ENCODE measurements around the gene KCNA5. TPM values are rescaled to one million over a fixed set of nuclear protein-coding genes. Genes with fewer than 3 reads are reported as not detected.
A peak's percentile ranks its signal among the peaks of the same experiment; 100 is the strongest.

The KCNA5 gene
- total and polyA plus RNA-seq, 9 of the 15 experiments (the other 6 are each of a cell fraction or from before 2014, with no cell fraction given): not detected

DNA sequence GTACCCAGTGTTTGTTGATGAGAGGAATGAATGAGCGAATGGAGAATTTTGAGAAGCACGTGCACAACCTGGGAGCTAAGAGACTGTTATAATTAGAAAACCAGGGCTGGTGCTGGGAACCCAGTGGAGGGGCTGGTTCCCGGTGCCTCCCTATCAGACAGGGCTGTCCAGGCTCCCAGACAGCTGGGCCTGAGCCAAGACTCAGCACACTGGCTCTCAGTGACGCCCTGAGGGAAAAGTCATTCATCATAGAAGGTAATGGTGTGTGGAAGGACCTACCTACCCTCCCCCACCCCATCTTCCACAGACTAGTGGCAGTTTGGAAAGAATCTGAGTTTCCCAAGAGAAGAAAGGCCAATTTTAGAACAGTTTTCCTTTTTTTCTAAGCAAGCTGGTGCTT is 34.7 kb downstream of the KCNA5 start (continued):
- no peak for TF ChIP-seq E4F1 (CRISPR knock-in tag; IDR thresholded peaks at IDR 0.05; ENCODE audit: borderline replicate concordance)
- no peak for TF ChIP-seq KHSRP (IDR thresholded peaks at IDR 0.05)

DNA sequence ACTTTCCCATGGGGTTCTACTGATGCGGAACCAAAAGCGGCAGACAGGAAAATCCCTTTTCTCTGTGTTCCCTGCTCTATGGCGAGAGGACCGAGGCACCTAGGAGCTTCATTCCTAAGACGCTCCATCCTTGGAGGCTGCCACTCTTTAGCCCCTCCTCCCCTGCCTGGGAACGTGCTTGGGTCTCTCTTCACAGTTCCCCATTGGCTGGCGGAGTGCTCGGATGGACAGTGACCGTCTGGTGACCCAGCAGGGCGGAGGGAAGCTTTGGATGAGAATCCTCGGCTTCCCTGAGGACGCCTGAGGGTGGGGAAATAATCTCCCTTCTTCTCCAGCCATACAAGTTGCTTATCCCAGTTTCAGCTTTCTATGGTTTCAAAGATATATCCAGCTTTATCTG is 37.3 kb downstream of the KCNA5 start:
- Histone ChIP-seq H4K20me1 (replicated peaks; ENCODE audit: control insufficient read depth, insufficient read depth, low read length) (no peaks in the 10 kb centered on the region; the same call in 1 of the 2 replicates), H3K9me3 (replicated peaks; ENCODE audit: control insufficient read depth, insufficient read depth, low read depth, low read length) (no peaks in the 10 kb centered on the region), H3K4me3 (no peak overlapping the region), H3K36me3 (ENCODE audit: control insufficient read depth, insufficient read depth, low read length) (no peaks in the 10 kb centered on the region), H3K9ac (ENCODE audit: insufficient read depth in 1 of 2, low read depth in 2 of 2, low read length in 2 of 2) (no peak overlapping the region), H3K4me1 (replicated peaks in 1 of 2; ENCODE audit: control insufficient read depth in 2 of 2, insufficient read depth in 2 of 2, low read length in 2 of 2) (no peaks in the 10 kb centered on the region; a peak in 1 of 5 replicates), H3K27me3 (ENCODE audit: control insufficient read depth in 2 of 2, insufficient read depth in 2 of 2, low read length in 2 of 2) (peaks cover 0 to 13% of the 10 kb centered on the region in 2 experiments; a peak in 2 of 5 replicates), H2AFZ (ENCODE audit: low read depth, low read length) (no peak overlapping the region), H3K27ac (ENCODE audit: extremely low read depth, low read depth, low read length) (no peak overlapping the region), H3K9me1 (ENCODE audit: control insufficient read depth, insufficient read depth, low read length) (no peaks in the 10 kb centered on the region), H3K79me2 (ENCODE audit: control insufficient read depth, insufficient read depth, low read length) (no peaks in the 10 kb centered on the region), H3K4me2 (ENCODE audit: insufficient read depth, low read length) (no peak overlapping the region)
- DNase-seq (ENCODE audit: extremely low read depth in 1 of 4, low spot score in 3 of 4): peak in 2 of 4 experiments; percentile 6 to 7
- no peak for FAIRE-seq
- ATAC-seq: no peak
- ChIA-PET CTCF (ENCODE audit: low intra/inter-chr PET ratio) (no interaction called here), POLR2A (no interaction called here)
- no TSS peak for BruUV-seq (replicated peaks)
- intact Hi-C loops (cut with micrococcal nuclease) (loop anchor here (5.0 kb wide), 1 partner anchor 224 kb away; no protein-coding TSS in a partner anchor), in situ Hi-C loops (cut with MboI) (no loop called here)
- WGBS (ENCODE audit: insufficient coverage, low coverage, missing lambda C conversion rate): 7% methylated on average over 3 of the region's 12 CpGs
- no peak for TF ChIP-seq SMAD4 (CRISPR knock-in tag; conservative IDR thresholded peaks at IDR 0.05)
- TF ChIP-seq, protein P1, sequence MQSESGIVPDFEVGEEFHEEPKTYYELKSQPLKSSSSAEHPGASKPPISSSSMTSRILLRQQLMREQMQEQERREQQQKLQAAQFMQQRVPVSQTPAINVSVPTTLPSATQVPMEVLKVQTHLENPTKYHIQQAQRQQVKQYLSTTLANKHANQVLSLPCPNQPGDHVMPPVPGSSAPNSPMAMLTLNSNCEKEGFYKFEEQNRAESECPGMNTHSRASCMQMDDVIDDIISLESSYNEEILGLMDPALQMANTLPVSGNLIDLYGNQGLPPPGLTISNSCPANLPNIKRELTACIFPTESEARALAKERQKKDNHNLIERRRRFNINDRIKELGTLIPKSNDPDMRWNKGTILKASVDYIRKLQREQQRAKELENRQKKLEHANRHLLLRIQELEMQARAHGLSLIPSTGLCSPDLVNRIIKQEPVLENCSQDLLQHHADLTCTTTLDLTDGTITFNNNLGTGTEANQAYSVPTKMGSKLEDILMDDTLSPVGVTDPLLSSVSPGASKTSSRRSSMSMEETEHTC (IDR thresholded peaks at IDR 0.05): no peak
- TF ChIP-seq POLR3G (IDR thresholded peaks at IDR 0.05; ENCODE audit: extremely low read depth, insufficient read length, insufficient replicate concordance): no peak
- TF ChIP-seq ZC3H8 (IDR thresholded peaks at IDR 0.05): no peak
- no peak for TF ChIP-seq E2F6 (IDR thresholded peaks at IDR 0.05; ENCODE audit: borderline replicate concordance in 1 of 2, extremely low read depth in 1 of 2, insufficient read depth in 1 of 2, insufficient read length in 1 of 2, low read depth in 1 of 2, low read length in 1 of 2, poor library complexity in 1 of 2, severe bottlenecking in 1 of 2)
- no peak for TF ChIP-seq COPS2 (conservative IDR thresholded peaks at IDR 0.05)
- TF ChIP-seq ZKSCAN8 (CRISPR knock-in tag; IDR thresholded peaks at IDR 0.05): no peak
- no peak for TF ChIP-seq RBM22 (IDR thresholded peaks at IDR 0.05; ENCODE audit: low read depth, low read length, poor library complexity, severe bottlenecking)
- TF ChIP-seq NFYB (IDR thresholded peaks at IDR 0.05; ENCODE audit: extremely low read depth, insufficient read length): no peak
- TF ChIP-seq ELK1 (CRISPR knock-in tag; IDR thresholded peaks at IDR 0.05): no peak
- no peak for TF ChIP-seq SMARCE1 (IDR thresholded peaks at IDR 0.05)
- TF ChIP-seq ZNF780A (CRISPR knock-in tag; IDR thresholded peaks at IDR 0.05): no peak
